Measurements from ENCODE around the gene PFKFB4.

DNA sequence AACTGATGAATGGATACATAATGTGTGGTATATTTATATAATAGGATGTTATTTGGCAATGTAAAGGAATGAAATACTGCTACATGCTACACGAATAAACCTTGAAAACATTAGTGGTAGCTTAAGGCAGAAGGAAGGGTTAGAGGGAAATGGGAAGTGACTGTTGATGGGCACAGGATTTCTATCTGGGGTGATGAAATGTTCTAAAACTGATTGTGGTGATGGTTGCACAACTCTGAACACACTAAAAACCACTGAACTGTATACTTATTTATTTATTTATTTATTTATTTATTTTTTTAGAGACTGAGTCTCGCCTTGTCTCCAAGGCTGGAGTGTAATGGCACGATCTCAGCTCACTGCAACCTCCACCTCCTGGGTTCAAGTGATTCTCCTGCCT lies 27.8 kb downstream of the PFKFB4 start:
- TF ChIP-seq CTCF (IDR thresholded peaks at IDR 0.05) (no peak), EP300 (IDR thresholded peaks at IDR 0.05) (no peak), POLR2A (IDR thresholded peaks at IDR 0.05) (no peak), POLR2AphosphoS5 (IDR thresholded peaks at IDR 0.05) (peak in 1 of 4 donors; percentile 7)

All from sigmoid colon (tissue), 4 donors.